ENCODE measurements around the gene CLCNKA.
A peak's percentile ranks its signal among the peaks of the same experiment; 100 is the strongest.
"Not testable (repeated sequence)": the region's sequence is repeated elsewhere in the genome, so short reads cannot be mapped to it uniquely, and the experiment has no call there.

Gene CLCNKA

GRCh38 chr1:15998929-15999328, 22.9 kb upstream of the CLCNKA start:
- DNase-seq: no peak

GRCh38 chr1:16001274-16001673, 20.6 kb upstream of the CLCNKA start:
- DNase-seq: not testable (repeated sequence)

- no peak for DNase-seq
These were observed 16.2 kb upstream of the CLCNKA start for GRCh38 chr1:16005597-16005996.

- DNase-seq: no peak
These were observed 15.8 kb upstream of the CLCNKA start for GRCh38 chr1:16006010-16006409.

GRCh38 chr1:16006552-16007485, 15.0 kb upstream of the CLCNKA start:
- no peak for DNase-seq

GRCh38 chr1:16007671-16008341, 14.0 kb upstream of the CLCNKA start:
- no peak for DNase-seq

GRCh38 chr1:16009030-16009460, 12.8 kb upstream of the CLCNKA start:
- peak; percentile 73 for DNase-seq

- no peak for DNase-seq
These were observed 12.2 kb upstream of the CLCNKA start for GRCh38 chr1:16009678-16010077.

- no peak for DNase-seq
These were observed 11.0 kb upstream of the CLCNKA start for GRCh38 chr1:16010837-16011236.

- no peak for DNase-seq
These were observed 9.8 kb upstream of the CLCNKA start for GRCh38 chr1:16011936-16012589.

GRCh38 chr1:16012590-16013219, 9.1 kb upstream of the CLCNKA start:
- peak; percentile 13 for DNase-seq

- DNase-seq: peak; percentile 13
These were observed 8.5 kb upstream of the CLCNKA start for GRCh38 chr1:16013220-16013907.

- DNase-seq: no peak
These were observed 8.0 kb upstream of the CLCNKA start for GRCh38 chr1:16013908-16014258.

GRCh38 chr1:16014509-16015482, 7.0 kb upstream of the CLCNKA start:
- DNase-seq: no peak

GRCh38 chr1:16015491-16015890, 6.3 kb upstream of the CLCNKA start:
- no peak for DNase-seq

- no peak for DNase-seq
These were observed 5.6 kb upstream of the CLCNKA start for GRCh38 chr1:16015960-16016901.

- DNase-seq: no peak
These were observed 4.8 kb upstream of the CLCNKA start for GRCh38 chr1:16017076-16017460.

- no peak for DNase-seq
These were observed 4.2 kb upstream of the CLCNKA start, which contains the start of gene HSPB7 for GRCh38 chr1:16017461-16018303. Gene HSPB7 (minus strand): TSS chr1:16018043. CDS start chr1:16017963, 80 bp downstream.

GRCh38 chr1:16018308-16018707, 3.5 kb upstream of the CLCNKA start:
- no peak for DNase-seq
